Adrenal gland (tissue), 5 donors: ENCODE results near the gene FBXO30.

Experiments used
- CTCF ChIP-seq, 6 experiments: fragments of 450-650 bp in 4 of 6; fragments of 200-600 bp in 2 of 6; sonication (generic) in 1 of 6; IDR thresholded peaks; 1 replicate in 5 of 6; 2 replicates in 1 of 6; pipeline versions ENCODE4 v1.5.1 to v1.8.0; 2016 to 2021; ENCODE audit warnings: antibody characterized with exemption in 6 of 6, mild to moderate bottlenecking in 2 of 6, moderate library complexity in 1 of 6
- POLR2A ChIP-seq, 2 donors: fragments of 450-650 bp; IDR thresholded peaks; one replicate each; pipeline ENCODE4 v1.6.1; 2017; ENCODE audit warnings: antibody characterized with exemption in 2 of 2, mild to moderate bottlenecking in 2 of 2, moderate library complexity in 1 of 2
- donor health status: DM: no; HTN: no; CAD: no.

- TF ChIP-seq CTCF (IDR thresholded peaks at IDR 0.05) (no peak), POLR2A (IDR thresholded peaks at IDR 0.05) (no peak)
Measured at GRCh38 chr6:145830612-145831011, 16.0 kb upstream of the FBXO30 start.
